ENCODE results near the gene ADAMTS19.

Gene ADAMTS19

DNA sequence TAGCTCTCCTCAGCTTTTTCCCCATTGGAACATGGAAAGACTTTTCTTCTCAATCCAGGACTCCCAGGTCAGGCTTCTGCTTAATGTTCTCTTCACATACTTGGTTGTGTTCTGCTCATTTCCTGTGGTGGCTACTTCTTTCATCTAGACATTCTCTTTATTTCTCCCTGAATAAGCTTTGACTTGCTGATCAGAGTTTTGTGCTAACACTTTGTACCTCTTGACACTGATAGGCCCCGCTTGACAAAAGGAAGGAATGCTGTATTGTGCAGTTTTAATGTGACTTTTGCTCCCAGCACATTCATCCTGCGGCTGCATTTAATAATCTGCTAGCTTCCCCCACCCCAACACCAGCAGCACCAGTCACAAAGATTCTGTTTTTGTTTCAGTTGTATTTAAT is 196.9 kb downstream of the ADAMTS19 start:
- H3K27me3 ChIP-seq (ENCODE audit: control insufficient read depth, insufficient read depth, low read length): no peaks in the 10 kb centered on the region
- no peaks in the 10 kb centered on the region for H3K36me3 ChIP-seq (ENCODE audit: control insufficient read depth, insufficient read depth, low read length)
- H3K4me1 ChIP-seq (ENCODE audit: control insufficient read depth, insufficient read depth, low read length): no peaks in the 10 kb centered on the region

DNA sequence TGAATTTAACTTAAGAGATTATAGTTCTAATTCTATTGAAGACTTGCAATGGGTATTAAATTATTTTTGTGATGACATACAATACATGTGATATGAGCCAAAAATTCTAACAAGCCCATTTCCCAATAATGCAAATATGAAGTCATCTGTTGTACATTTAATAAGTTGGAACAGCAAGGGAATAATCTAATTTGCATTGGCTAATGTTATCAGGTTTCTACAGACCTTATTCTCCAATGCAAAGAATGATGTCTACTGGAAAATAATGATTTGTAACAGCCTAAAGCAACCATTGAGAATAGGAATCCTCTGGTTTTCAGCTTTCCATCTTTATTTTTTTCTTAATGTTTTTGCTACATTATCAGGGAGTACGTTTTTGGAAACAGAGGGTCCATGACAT is 198.7 kb downstream of the ADAMTS19 start:
- no peaks in the 10 kb centered on the region for H3K4me1 ChIP-seq (ENCODE audit: control insufficient read depth, insufficient read depth, low read length)
- H3K9ac ChIP-seq (ENCODE audit: low read length): no peak overlapping the region
- H3K9me3 ChIP-seq (ENCODE audit: control insufficient read depth, low read length): no peaks in the 10 kb centered on the region
- no peak overlapping the region for H3K4me3 ChIP-seq (ENCODE audit: low read length)
- H3K36me3 ChIP-seq (ENCODE audit: control insufficient read depth, insufficient read depth, low read length): no peaks in the 10 kb centered on the region
- H3K27me3 ChIP-seq (ENCODE audit: control insufficient read depth, insufficient read depth, low read length): no peaks in the 10 kb centered on the region

More for the DNA sequence above, 196.9 kb downstream of the ADAMTS19 start:
- Histone ChIP-seq H3K9me3 (ENCODE audit: control insufficient read depth, low read length) (no peaks in the 10 kb centered on the region), H3K4me3 (ENCODE audit: low read length) (no peak overlapping the region), H3K9ac (ENCODE audit: low read length) (no peak overlapping the region)

DNA sequence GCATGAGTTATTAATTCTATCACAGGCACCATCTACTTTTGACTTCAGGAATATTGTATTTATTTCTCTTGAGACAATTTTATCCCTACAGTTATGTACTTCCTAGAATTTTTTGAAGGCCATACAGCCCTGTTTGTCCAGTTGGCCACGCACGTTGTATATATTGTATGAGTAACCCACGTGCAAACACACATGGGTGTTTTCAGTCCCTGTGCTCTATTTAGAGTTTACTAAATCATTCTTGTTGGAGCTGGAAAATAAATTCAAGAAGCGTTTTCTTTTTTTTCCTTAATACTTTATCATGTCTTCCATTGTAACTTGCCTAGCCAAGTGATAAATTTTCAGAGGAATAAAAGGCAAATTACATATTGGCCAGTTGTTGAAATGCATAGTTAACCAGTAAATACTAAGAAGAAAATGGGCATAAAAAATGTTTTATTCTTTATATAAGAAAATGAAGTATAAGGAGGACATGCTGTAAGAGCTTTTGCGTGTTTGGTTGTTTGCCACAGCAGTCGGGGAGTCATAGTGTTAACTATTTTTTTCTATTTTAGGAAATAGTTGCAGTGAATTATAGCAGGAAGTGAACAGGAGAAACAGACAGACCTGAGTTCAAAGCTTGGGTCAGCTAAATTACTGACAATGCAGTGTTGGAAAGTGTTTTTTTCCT is 201.4 kb downstream of the ADAMTS19 start:
- no peaks in the 10 kb centered on the region for H3K4me1 ChIP-seq (ENCODE audit: control insufficient read depth, insufficient read depth, low read length)
- no peaks in the 10 kb centered on the region for H3K9me3 ChIP-seq (ENCODE audit: control insufficient read depth, low read length)
- no peak overlapping the region for H3K9ac ChIP-seq (ENCODE audit: low read length)
- H3K27me3 ChIP-seq (ENCODE audit: control insufficient read depth, insufficient read depth, low read length): no peaks in the 10 kb centered on the region
- no peak overlapping the region for H3K4me3 ChIP-seq (ENCODE audit: low read length)
- no peaks in the 10 kb centered on the region for H3K36me3 ChIP-seq (ENCODE audit: control insufficient read depth, insufficient read depth, low read length)

DNA sequence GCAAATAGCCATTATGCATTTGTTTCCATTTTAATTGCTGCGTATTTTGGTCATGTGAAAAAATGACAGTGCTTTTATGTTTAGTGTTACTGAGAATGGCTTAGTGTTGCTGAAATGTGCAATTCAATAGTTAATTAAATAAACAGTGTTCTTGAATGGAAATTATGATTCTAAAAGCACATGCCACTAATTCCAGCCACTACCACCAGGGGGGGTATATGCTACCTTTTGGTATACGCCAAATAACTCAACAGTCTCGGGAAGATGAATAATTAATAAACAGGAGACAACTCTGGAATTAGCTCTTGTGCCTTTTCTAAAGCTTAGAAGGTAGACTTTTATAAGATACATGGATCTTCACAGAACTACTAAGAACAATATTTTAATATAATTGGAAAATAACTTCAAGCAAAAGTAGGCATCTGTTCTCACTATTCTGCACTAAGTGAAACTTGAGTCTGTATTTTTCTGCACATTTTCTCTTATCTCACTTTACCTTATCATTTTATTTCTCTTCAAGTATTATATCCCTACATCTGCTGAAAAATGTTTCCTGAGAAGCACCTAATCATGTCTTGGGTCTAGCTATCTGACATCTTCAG is 204.3 kb downstream of the ADAMTS19 start:
- H3K9ac ChIP-seq (ENCODE audit: low read length): no peak overlapping the region
- H3K9me3 ChIP-seq (ENCODE audit: control insufficient read depth, low read length): no peaks in the 10 kb centered on the region
- no peak overlapping the region for H3K4me3 ChIP-seq (ENCODE audit: low read length)
- no peaks in the 10 kb centered on the region for H3K4me1 ChIP-seq (ENCODE audit: control insufficient read depth, insufficient read depth, low read length)
- no peaks in the 10 kb centered on the region for H3K27me3 ChIP-seq (ENCODE audit: control insufficient read depth, insufficient read depth, low read length)
- H3K36me3 ChIP-seq (ENCODE audit: control insufficient read depth, insufficient read depth, low read length): no peaks in the 10 kb centered on the region

DNA sequence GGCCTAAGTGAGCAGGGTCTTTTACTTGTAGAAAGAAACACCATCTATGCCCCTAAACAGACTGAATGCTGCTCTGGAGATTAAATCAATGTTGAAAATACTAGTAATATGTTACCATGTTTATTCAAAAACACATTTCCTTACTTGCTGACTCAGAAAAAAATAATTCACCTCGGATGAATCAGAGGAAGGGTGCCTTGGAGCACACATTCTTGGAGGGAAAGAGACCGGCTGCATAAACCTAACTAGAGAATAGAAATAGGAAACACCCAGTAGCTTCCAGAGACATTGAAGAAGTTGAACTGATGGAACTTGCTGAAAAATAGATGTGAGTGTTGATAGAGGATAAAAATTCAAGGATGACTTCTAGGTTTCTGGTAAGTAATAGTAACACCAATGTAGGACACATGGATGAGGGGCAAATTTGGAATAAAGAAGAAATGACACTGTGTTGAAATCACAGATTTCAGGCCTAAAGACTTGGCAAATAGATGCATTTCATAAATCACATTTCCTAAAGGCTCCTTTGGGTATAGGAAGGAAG is 210.9 kb downstream of the ADAMTS19 start:
- Histone ChIP-seq H3K4me3 (ENCODE audit: low read length) (no peak overlapping the region), H3K9ac (ENCODE audit: low read length) (no peak overlapping the region), H3K4me1 (ENCODE audit: control insufficient read depth, insufficient read depth, low read length) (no peaks in the 10 kb centered on the region)

DNA sequence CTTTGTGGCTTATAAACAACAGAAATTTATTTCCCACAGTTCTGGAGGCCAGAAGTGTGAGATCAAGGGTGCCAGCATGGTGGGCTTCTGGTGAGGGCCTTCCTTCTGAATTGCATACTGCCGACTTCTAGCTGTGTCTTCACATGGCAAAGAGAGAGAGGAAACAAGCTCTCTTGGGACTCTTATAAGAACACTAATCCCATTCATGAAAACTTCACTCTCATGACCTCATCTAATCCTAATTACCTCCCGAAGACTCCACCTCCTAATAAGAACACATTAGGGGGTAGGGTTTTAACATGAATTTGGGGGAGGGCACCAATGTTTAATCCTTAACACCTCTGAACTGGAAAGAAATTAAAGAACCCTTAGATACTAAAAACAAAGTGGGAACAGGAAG is 211.9 kb downstream of the ADAMTS19 start:
- H3K9ac ChIP-seq (ENCODE audit: low read length): no peak overlapping the region
- no peak overlapping the region for H3K4me3 ChIP-seq (ENCODE audit: low read length)

More for the DNA sequence above, 210.9 kb downstream of the ADAMTS19 start:
- H3K27me3 ChIP-seq (ENCODE audit: control insufficient read depth, insufficient read depth, low read length): no peaks in the 10 kb centered on the region
- no peaks in the 10 kb centered on the region for H3K9me3 ChIP-seq (ENCODE audit: control insufficient read depth, low read length)
- H3K36me3 ChIP-seq (ENCODE audit: control insufficient read depth, insufficient read depth, low read length): no peaks in the 10 kb centered on the region

DNA sequence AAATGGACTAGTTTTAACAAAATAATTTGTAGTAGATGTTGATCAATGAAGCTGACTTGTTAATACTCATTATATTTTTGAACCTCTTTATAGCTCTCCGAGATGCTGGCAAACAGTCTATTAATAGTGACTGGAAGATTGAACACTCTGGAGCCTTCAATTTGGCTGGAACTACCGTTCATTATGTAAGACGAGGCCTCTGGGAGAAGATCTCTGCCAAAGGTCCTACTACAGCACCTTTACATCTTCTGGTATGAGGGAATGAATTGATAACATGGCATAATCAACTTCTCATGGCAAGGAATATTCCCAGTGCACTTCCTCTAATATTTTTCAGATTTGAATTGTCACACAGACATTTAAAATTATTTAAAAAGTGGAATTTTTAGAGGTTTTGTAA is 219.6 kb downstream of the ADAMTS19 start:
- H3K4me3 ChIP-seq (ENCODE audit: low read length): no peak overlapping the region
- H3K9me3 ChIP-seq (ENCODE audit: control insufficient read depth, low read length): no peaks in the 10 kb centered on the region
- no peaks in the 10 kb centered on the region for H3K4me1 ChIP-seq (ENCODE audit: control insufficient read depth, insufficient read depth, low read length)
- no peaks in the 10 kb centered on the region for H3K27me3 ChIP-seq (ENCODE audit: control insufficient read depth, insufficient read depth, low read length)
- no peaks in the 10 kb centered on the region for H3K36me3 ChIP-seq (ENCODE audit: control insufficient read depth, insufficient read depth, low read length)
- H3K9ac ChIP-seq (ENCODE audit: low read length): no peak overlapping the region

More for the DNA sequence above, 211.9 kb downstream of the ADAMTS19 start:
- H3K27me3 ChIP-seq (ENCODE audit: control insufficient read depth, insufficient read depth, low read length): no peaks in the 10 kb centered on the region
- H3K4me1 ChIP-seq (ENCODE audit: control insufficient read depth, insufficient read depth, low read length): no peaks in the 10 kb centered on the region
- H3K36me3 ChIP-seq (ENCODE audit: control insufficient read depth, insufficient read depth, low read length): no peaks in the 10 kb centered on the region
- no peaks in the 10 kb centered on the region for H3K9me3 ChIP-seq (ENCODE audit: control insufficient read depth, low read length)

DNA sequence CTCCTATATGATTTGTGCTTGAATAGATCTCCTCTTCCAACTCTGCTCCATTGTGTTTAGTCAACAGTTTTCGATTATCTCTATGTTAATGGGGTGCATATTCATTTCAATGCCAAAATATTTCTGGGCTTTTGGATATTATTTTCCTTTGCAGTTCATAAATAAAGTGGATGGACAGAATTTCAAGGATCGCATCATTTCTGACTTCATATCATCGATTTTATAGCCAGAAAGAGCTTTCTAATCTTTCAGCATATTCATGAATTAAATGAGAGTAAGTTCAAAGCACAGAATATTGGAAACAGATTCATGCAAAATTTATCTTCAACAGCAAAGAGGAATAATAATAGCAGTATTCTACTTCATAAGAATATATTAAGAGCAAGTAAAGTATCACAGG is 227.8 kb downstream of the ADAMTS19 start:
- no peak overlapping the region for H3K4me3 ChIP-seq (ENCODE audit: low read length)
- H3K9ac ChIP-seq (ENCODE audit: low read length): no peak overlapping the region
- no peaks in the 10 kb centered on the region for H3K36me3 ChIP-seq (ENCODE audit: control insufficient read depth, insufficient read depth, low read length)
- no peaks in the 10 kb centered on the region for H3K4me1 ChIP-seq (ENCODE audit: control insufficient read depth, insufficient read depth, low read length)
- no peaks in the 10 kb centered on the region for H3K9me3 ChIP-seq (ENCODE audit: control insufficient read depth, low read length)
- no peaks in the 10 kb centered on the region for H3K27me3 ChIP-seq (ENCODE audit: control insufficient read depth, insufficient read depth, low read length)

DNA sequence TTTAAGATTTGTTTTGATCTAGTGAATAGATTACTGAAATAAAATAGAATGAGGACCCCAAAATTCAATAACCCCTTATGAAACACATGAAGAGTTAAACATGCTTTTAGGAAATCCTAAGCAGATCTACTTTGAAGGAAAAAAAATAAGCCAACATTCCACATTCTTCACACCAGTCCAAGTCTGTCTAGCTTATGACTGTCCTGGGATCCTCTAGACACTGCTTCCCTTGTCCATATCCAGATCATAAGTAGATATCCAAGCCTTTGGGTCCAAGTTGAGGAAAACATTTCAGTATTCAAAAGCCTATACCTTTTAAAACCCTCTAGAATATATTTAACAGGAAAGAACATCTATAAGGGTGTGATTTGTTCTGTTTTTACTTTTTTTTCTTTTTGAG is 228.9 kb downstream of the ADAMTS19 start:
- Histone ChIP-seq H3K9me3 (ENCODE audit: control insufficient read depth, low read length) (no peaks in the 10 kb centered on the region), H3K27me3 (ENCODE audit: control insufficient read depth, insufficient read depth, low read length) (no peaks in the 10 kb centered on the region), H3K4me1 (ENCODE audit: control insufficient read depth, insufficient read depth, low read length) (no peaks in the 10 kb centered on the region), H3K4me3 (ENCODE audit: low read length) (no peak overlapping the region), H3K9ac (ENCODE audit: low read length) (no peak overlapping the region), H3K36me3 (ENCODE audit: control insufficient read depth, insufficient read depth, low read length) (no peaks in the 10 kb centered on the region)

DNA sequence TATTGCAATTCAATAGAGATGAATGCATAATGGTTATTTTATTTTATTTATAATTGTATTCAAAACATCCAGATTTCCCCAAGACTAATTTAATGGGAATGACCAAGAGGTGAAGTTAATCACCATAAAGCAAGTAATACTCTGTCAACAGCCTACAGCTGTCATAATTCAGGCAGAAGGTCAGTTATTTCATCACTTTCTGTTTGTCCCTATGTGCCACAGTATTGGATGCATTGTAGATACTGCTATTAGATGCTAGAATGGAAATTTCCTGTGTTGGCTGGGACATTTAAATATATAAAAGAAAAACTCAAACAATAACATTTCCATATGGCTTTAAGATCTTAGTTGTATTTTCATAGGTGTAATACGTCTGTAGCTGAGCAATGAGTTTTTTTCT is 231.1 kb downstream of the ADAMTS19 start:
- no peaks in the 10 kb centered on the region for H3K36me3 ChIP-seq (ENCODE audit: control insufficient read depth, insufficient read depth, low read length)
- no peak overlapping the region for H3K9ac ChIP-seq (ENCODE audit: low read length)
- H3K4me1 ChIP-seq (ENCODE audit: control insufficient read depth, insufficient read depth, low read length): no peaks in the 10 kb centered on the region
- no peaks in the 10 kb centered on the region for H3K27me3 ChIP-seq (ENCODE audit: control insufficient read depth, insufficient read depth, low read length)
- no peaks in the 10 kb centered on the region for H3K9me3 ChIP-seq (ENCODE audit: control insufficient read depth, low read length)
- H3K4me3 ChIP-seq (ENCODE audit: low read length): no peak overlapping the region

DNA sequence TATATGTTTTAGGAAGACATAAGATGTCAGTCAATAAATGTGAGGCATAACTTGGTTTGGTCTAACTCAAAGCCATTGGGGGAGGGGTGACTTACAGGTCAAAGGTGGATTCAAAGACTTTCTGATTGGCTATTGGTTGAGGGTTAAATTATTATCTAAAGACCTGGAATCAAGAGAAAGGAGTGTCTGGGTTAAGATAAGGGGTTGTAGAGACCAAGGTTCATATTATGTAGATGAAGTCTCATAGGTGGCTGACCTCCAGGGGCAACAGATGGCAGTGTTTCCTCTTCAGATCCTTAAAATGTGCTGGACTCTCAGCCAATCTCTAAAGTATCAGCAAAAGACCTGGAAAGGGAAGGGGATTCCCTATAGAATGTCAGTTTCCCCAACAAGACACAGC is 236.5 kb downstream of the ADAMTS19 start:
- H3K9me3 ChIP-seq (ENCODE audit: control insufficient read depth, low read length): no peaks in the 10 kb centered on the region
- no peaks in the 10 kb centered on the region for H3K4me1 ChIP-seq (ENCODE audit: control insufficient read depth, insufficient read depth, low read length)
- H3K36me3 ChIP-seq (ENCODE audit: control insufficient read depth, insufficient read depth, low read length): no peaks in the 10 kb centered on the region
- no peak overlapping the region for H3K4me3 ChIP-seq (ENCODE audit: low read length)
- H3K9ac ChIP-seq (ENCODE audit: low read length): no peak overlapping the region
- H3K27me3 ChIP-seq (ENCODE audit: control insufficient read depth, insufficient read depth, low read length): no peaks in the 10 kb centered on the region

DNA sequence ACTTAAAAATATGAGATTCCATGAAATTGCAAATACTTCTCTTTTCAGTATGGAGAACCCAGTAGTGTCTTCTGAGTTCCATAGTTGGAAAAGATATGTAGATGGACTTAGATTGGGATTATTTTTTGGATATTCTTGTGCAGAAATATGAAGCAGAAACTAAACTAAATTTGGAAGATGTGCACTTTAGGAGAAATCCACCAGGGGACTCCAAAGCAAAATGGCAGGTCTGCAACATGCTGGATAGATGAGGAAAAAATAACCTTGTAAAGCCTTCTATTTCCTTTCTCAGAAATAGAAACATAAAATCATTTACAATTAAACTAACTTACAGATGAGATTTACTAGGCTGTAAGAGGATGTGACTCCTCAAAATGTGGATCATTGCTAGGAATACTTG is 238.6 kb downstream of the ADAMTS19 start:
- Histone ChIP-seq H3K27me3 (ENCODE audit: control insufficient read depth, insufficient read depth, low read length) (no peaks in the 10 kb centered on the region), H3K9ac (ENCODE audit: low read length) (no peak overlapping the region), H3K4me1 (ENCODE audit: control insufficient read depth, insufficient read depth, low read length) (no peaks in the 10 kb centered on the region), H3K9me3 (ENCODE audit: control insufficient read depth, low read length) (no peaks in the 10 kb centered on the region), H3K36me3 (ENCODE audit: control insufficient read depth, insufficient read depth, low read length) (no peaks in the 10 kb centered on the region), H3K4me3 (ENCODE audit: low read length) (no peak overlapping the region)

Measured in mucosa of stomach (tissue), 1 donor.